ENCODE data around the gene POLR3GL. TPM values are rescaled to one million over a fixed set of nuclear protein-coding genes. Genes with fewer than 3 reads are reported as not detected.
A peak's percentile ranks its signal among the peaks of the same experiment; 100 is the strongest.

POLR3GL gene
- total RNA-seq, 1 donor from 2014 or later = 15.5 TPM

- TF ChIP-seq CTCF (conservative IDR thresholded peaks at IDR 0.05) = no peak
- peak overlapping the region; percentile 74 for H3K27ac Mint-ChIP-seq (ENCODE audit: unreplicated experiment)
These were observed 30.8 kb downstream of the POLR3GL start for GRCh38 chr1:145995148-145995881.

GRCh38 chr1:145995964-145996432 is 31.5 kb downstream of the POLR3GL start:
- Mint-ChIP-seq H3K27ac (ENCODE audit: unreplicated experiment) (peak overlapping the region; percentile 69), H3K27me3 (ENCODE audit: low read depth) (no peaks in the 10 kb centered on the region), H3K36me3 (ENCODE audit: low read depth) (peaks cover 29% of the 10 kb centered on the region), H3K9me3 (no peaks in the 10 kb centered on the region), H3K4me1 (peaks cover 52% of the 10 kb centered on the region), H3K4me3 (peak overlapping the region; percentile 96)
- DNase-seq (ENCODE audit: low read depth, low spot score) = no peak
- TF ChIP-seq CTCF (conservative IDR thresholded peaks at IDR 0.05) = no peak

More at GRCh38 chr1:145995148-145995881, 30.8 kb downstream of the POLR3GL start:
- Mint-ChIP-seq H3K9me3 (no peaks in the 10 kb centered on the region), H3K4me1 (peaks cover 52% of the 10 kb centered on the region), H3K4me3 (peak overlapping the region; percentile 96), H3K36me3 (ENCODE audit: low read depth) (peaks cover 29% of the 10 kb centered on the region), H3K27me3 (ENCODE audit: low read depth) (no peaks in the 10 kb centered on the region)
- DNase-seq (ENCODE audit: low read depth, low spot score) = no peak

GRCh38 chr1:145996433-145997015 is 32.0 kb downstream of the POLR3GL start, which contains the start of gene TXNIP:
TXNIP (minus strand) TSS chr1:145996579; CDS start chr1:145996266, 313 bp downstream.
- no peak for TF ChIP-seq CTCF (conservative IDR thresholded peaks at IDR 0.05)
- Mint-ChIP-seq H3K9me3 (no peaks in the 10 kb centered on the region), H3K27me3 (ENCODE audit: low read depth) (no peaks in the 10 kb centered on the region), H3K4me1 (peaks cover 52% of the 10 kb centered on the region), H3K4me3 (peak within 1 kb of the TSS; percentile 96), H3K27ac (ENCODE audit: unreplicated experiment) (peak within 1 kb of the TSS; percentile 96), H3K36me3 (ENCODE audit: low read depth) (peaks cover 28% of the 10 kb centered on the region)
- peak; percentile 86 for DNase-seq (ENCODE audit: low read depth, low spot score)

GRCh38 chr1:145997016-145997717 is 32.7 kb downstream of the POLR3GL start:
- no peak for DNase-seq (ENCODE audit: low read depth, low spot score)
- peak overlapping the region; percentile 96 for H3K27ac Mint-ChIP-seq (ENCODE audit: unreplicated experiment)
- TF ChIP-seq CTCF (conservative IDR thresholded peaks at IDR 0.05) = no peak

GRCh38 chr1:145997718-145998023 is 33.2 kb downstream of the POLR3GL start:
- Mint-ChIP-seq H3K4me3 (peak overlapping the region; percentile 96), H3K27me3 (ENCODE audit: low read depth) (no peaks in the 10 kb centered on the region), H3K4me1 (peaks cover 48% of the 10 kb centered on the region), H3K9me3 (no peaks in the 10 kb centered on the region), H3K36me3 (ENCODE audit: low read depth) (peaks cover 24% of the 10 kb centered on the region), H3K27ac (ENCODE audit: unreplicated experiment) (no peak overlapping the region)
- no peak for DNase-seq (ENCODE audit: low read depth, low spot score)
- TF ChIP-seq CTCF (conservative IDR thresholded peaks at IDR 0.05) = no peak

More at GRCh38 chr1:145997016-145997717, 32.7 kb downstream of the POLR3GL start:
- peaks cover 26% of the 10 kb centered on the region for H3K36me3 Mint-ChIP-seq (ENCODE audit: low read depth)
- peaks cover 52% of the 10 kb centered on the region for H3K4me1 Mint-ChIP-seq
- H3K4me3 Mint-ChIP-seq = peak overlapping the region; percentile 96
- H3K27me3 Mint-ChIP-seq (ENCODE audit: low read depth) = no peaks in the 10 kb centered on the region
- H3K9me3 Mint-ChIP-seq = no peaks in the 10 kb centered on the region

All from neural crest cell (in vitro differentiated cells).